Calu3 (cell line): ENCODE results near the gene CATSPER3. TPM values are rescaled to one million over a fixed set of nuclear protein-coding genes. Genes with fewer than 3 reads are reported as not detected.

Experiments
- BruUV-seq: library from RNA; stranded (reverse); fragments of 400-500 nt; replicated peaks from 2 replicates; lab custom pipeline; 2021; lab: Mats Ljungman, UMichigan
- CTCF ChIA-PET: fragments of 300-600 bp; sonication (Branson Sonifier 250); formaldehyde crosslinking; loops from one replicate; lab custom pipeline; 2022; ENCODE audit warnings: antibody characterized with exemption; lab: Charles Lee
- DNase-seq: peaks from one replicate; pipeline ENCODE4 v3.0.0; 2022
- H3K27ac Mint-ChIP-seq: one replicate; pipeline ENCODE4 v1.8.0; 2022; ENCODE audit warnings: mixed read lengths; ENCODE audit not compliant: unreplicated experiment
- H3K27me3 Mint-ChIP-seq: one replicate; pipeline ENCODE4 v1.8.0; 2022; ENCODE audit warnings: mixed read lengths; ENCODE audit not compliant: unreplicated experiment
- H3K36me3 Mint-ChIP-seq: one replicate; pipeline ENCODE4 v1.8.0; 2022; ENCODE audit warnings: mild to moderate bottlenecking, moderate library complexity, mixed read lengths; ENCODE audit not compliant: insufficient read depth, unreplicated experiment
- H3K4me1 Mint-ChIP-seq: one replicate; pipeline ENCODE4 v1.8.0; 2022; ENCODE audit warnings: mild to moderate bottlenecking, low read depth, mixed read lengths; ENCODE audit not compliant: unreplicated experiment
- H3K4me3 Mint-ChIP-seq: one replicate; pipeline ENCODE4 v1.8.0; 2022; ENCODE audit warnings: mild to moderate bottlenecking, low read depth, moderate library complexity, mixed read lengths; ENCODE audit not compliant: unreplicated experiment
- H3K9me3 Mint-ChIP-seq: one replicate; pipeline ENCODE4 v1.8.0; 2022; ENCODE audit warnings: low read depth, mixed read lengths; ENCODE audit not compliant: unreplicated experiment
- CTCF ChIP-seq: fragments of 200-600 bp; IDR thresholded peaks from one replicate; pipeline ENCODE4 v1.8.0; 2022; ENCODE audit warnings: antibody characterized with exemption; ENCODE audit not compliant: unreplicated experiment
- intact Hi-C: fragments of 100-400 bp; cut with micrococcal nuclease; formaldehyde crosslinking; loops from one replicate; pipeline ENCODE4 v1.10.0; 2022; ENCODE audit not compliant: unreplicated experiment
- total RNA-seq: library from RNA; stranded (reverse); gene quantifications from 2 replicates; pipeline ENCODE4 v1.2.3, GENCODE V29; 2022

Gene CATSPER3
- total RNA-seq, 1 experiment from 2014 or later: 1.5 TPM

- intact Hi-C loops: loop anchor here (5.0 kb wide), 2 partner anchors 98 to 163 kb away; no protein-coding TSS in a partner anchor
- CTCF ChIA-PET: interaction anchor here (0.6 kb wide), 1 partner anchor 153 kb away, joined by 5 read pairs; no protein-coding TSS in a partner anchor
- peaks cover 44% of the 10 kb centered on the region for H3K36me3 Mint-ChIP-seq
- H3K27me3 Mint-ChIP-seq: peaks cover 40% of the 10 kb centered on the region
- no peak overlapping the region for H3K4me3 Mint-ChIP-seq
- peaks cover 3% of the 10 kb centered on the region for H3K9me3 Mint-ChIP-seq
- H3K4me1 Mint-ChIP-seq: peaks cover 23% of the 10 kb centered on the region
- H3K27ac Mint-ChIP-seq: no peak overlapping the region
- no peak for DNase-seq
- TF ChIP-seq CTCF: no peak
- no TSS peak for BruUV-seq
Measured at GRCh38 chr5:135029477-135030122, 61.9 kb downstream of the CATSPER3 start.

DNA sequence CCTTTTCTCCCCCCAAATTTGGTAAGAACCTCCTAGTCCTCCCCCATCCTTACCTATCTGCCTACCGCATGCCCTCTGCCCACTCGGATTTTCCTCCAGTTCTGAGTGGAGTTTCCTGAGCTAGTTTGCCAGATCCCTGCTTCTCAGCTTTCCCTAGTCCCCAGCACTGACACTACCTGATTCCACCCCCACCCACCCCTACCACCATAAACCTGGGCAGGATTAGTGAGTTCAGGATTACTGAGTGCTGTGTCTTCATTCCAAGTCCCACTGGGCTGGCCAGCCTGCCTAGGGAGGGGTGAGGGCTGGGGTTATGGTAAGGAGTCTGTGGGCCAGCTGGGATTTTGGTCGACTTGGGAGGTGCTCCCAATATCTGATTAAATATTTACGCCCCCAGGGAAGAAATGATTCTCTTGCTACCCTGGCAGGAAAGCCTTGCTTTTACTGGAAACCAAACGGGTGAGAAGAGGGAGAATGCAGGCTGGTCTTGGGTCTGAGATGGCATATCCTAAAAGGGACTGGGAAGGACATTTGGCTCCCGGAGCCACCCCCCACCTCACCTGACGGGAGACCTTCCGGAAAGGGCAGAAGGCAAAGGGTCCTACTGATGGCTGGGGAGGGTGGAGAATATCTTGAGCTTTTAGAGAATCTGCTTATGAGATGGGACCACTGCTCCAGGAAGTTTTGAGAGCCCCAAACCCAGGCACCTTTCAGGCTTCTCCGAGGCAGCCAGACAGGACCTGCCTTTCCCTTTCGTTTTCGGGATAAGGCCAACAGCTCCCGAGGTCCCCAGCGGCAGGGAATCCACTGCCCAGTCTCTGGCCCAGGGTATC is 62.6 kb downstream of the CATSPER3 start:
- intact Hi-C loops: loop anchor here (5.0 kb wide), 2 partner anchors 97 to 162 kb away; no protein-coding TSS in a partner anchor
- peak overlapping the region; percentile 88 for H3K4me3 Mint-ChIP-seq
- peaks cover 3% of the 10 kb centered on the region for H3K9me3 Mint-ChIP-seq
- DNase-seq: peak; percentile 43
- no TSS peak for BruUV-seq
- no peak for TF ChIP-seq CTCF
- H3K4me1 Mint-ChIP-seq: peaks cover 25% of the 10 kb centered on the region
- peaks cover 50% of the 10 kb centered on the region for H3K36me3 Mint-ChIP-seq
- peak overlapping the region; percentile 46 for H3K27ac Mint-ChIP-seq
- H3K27me3 Mint-ChIP-seq: peaks cover 48% of the 10 kb centered on the region
- CTCF ChIA-PET: interaction anchor here (0.6 kb wide), 2 partner anchors 153 to 368 kb away, joined by 3 to 5 read pairs; no protein-coding TSS in a partner anchor

DNA sequence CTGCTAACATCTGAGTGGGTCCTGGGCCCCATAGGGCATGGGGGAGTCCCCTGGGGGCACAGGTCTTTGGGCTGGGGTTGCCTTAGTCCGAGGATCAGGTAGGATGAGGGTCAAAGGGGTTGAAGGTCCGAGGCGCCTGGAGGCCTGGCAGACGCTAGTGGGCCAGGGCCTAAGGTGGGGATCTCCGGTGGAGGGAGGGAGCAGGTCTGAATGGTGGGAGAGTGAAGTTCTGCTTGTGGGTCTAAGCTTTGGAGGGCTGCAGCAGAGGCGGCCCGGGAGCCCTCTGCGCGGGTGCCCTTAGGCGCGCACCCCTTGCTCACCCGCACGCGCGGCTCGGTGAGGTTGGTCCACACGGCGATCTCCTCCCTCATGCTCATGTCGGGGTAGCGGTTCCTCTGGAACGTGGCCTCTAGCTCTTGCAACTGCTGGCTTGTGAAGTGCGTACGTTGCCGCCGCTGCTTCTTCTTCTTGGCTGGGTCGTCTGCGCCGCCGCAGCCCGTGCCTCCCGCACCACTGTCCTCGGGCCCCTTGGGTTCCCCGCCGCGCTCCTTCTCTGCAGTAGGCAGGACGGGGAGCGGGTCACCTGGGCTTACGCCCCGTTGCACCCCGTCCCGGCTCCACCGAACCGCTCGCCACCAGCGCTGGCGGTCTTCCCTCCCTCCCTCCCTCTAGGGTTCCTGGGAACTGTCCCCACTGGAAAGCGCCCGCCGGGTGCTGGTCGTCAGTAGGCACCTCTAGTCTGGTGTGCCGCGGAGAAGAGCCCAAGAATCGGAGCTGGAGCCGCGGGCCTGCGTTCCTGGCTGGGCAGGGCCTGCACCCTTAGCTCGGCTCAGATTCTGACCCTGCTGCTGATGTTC is 63.5 kb downstream of the CATSPER3 start:
- peaks cover 56% of the 10 kb centered on the region for H3K27me3 Mint-ChIP-seq
- intact Hi-C loops: loop anchor here (5.0 kb wide), 2 partner anchors 96 to 161 kb away; no protein-coding TSS in a partner anchor
- no TSS peak for BruUV-seq
- H3K36me3 Mint-ChIP-seq: peaks cover 50% of the 10 kb centered on the region
- TF ChIP-seq CTCF: no peak
- peak overlapping the region; percentile 88 for H3K4me3 Mint-ChIP-seq
- peak overlapping the region; percentile 69 for H3K27ac Mint-ChIP-seq
- CTCF ChIA-PET: interaction anchor here (0.6 to 0.9 kb wide), 2 partner anchors 184 to 369 kb away, joined by 3 read pairs; no protein-coding TSS in a partner anchor
- peaks cover 3% of the 10 kb centered on the region for H3K9me3 Mint-ChIP-seq
- DNase-seq: peak; percentile 43
- peaks cover 16% of the 10 kb centered on the region for H3K4me1 Mint-ChIP-seq
